Measurements from ENCODE around the gene RPL18.
"Not testable (repeated sequence)": the region's sequence is repeated elsewhere in the genome, so short reads cannot be mapped to it uniquely, and the experiment has no call there.

RPL18 gene

DNA sequence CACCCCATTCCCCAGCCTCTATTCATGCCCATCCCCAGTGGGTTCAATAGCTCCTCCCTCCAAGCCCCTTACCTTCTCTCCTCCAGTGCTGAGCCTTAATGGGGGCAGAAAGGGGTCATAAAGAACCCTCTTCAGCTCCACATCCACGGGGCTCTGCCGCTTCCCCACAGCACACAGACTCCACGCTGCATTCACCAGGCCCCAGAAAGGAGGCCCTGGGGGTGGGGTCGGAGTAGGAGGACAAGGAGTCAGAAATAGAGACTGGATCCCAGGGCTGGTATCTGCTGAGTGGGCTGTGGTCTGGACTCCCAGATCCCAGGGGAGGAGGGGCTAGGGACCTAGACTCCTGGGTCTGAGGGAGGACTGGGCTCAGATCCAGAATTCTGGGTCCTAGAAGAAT, 25.4 kb upstream of the RPL18 start:
- no peak for DNase-seq

DNA sequence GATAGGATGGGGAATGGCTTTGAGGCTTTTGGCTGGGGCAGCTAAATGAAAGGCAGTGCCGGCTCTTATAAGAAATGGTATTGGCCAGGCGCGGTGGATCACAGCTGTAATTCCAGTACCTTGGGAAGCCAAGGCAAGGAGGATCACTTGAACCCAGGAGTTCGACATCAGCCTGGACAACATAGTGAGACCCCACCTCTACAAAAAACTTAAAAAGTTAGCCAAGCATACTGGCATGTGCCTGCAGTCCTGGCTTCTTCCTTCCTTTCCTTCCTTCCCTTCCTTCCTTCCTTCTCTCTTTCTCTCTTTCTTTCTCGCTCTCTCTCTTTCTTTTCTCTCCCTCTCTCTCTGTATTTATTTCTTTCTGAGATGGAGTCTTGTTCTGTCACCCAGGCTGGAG, 23.9 kb upstream of the RPL18 start:
- DNase-seq, result no peak

DNA sequence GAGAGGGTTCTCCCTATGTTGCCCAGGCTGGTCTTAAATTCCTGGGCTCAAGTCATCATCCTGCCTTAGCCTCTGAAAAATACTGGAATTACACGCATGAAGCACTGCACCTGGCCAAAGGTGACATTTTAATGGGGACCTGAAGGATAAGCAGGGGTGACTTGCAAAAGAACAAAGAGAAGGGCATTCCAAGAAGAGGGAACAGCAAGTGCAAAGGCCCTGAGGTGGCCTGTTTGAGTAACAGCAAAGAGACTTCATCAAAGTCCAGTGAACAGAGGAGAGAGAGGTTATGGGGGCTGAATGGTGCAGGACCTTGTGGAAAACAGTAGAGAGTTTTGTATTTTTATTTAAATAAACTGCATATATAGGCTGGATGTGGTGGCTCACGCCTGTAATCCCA, 22.9 kb upstream of the RPL18 start:
- DNase-seq, result no peak

DNA sequence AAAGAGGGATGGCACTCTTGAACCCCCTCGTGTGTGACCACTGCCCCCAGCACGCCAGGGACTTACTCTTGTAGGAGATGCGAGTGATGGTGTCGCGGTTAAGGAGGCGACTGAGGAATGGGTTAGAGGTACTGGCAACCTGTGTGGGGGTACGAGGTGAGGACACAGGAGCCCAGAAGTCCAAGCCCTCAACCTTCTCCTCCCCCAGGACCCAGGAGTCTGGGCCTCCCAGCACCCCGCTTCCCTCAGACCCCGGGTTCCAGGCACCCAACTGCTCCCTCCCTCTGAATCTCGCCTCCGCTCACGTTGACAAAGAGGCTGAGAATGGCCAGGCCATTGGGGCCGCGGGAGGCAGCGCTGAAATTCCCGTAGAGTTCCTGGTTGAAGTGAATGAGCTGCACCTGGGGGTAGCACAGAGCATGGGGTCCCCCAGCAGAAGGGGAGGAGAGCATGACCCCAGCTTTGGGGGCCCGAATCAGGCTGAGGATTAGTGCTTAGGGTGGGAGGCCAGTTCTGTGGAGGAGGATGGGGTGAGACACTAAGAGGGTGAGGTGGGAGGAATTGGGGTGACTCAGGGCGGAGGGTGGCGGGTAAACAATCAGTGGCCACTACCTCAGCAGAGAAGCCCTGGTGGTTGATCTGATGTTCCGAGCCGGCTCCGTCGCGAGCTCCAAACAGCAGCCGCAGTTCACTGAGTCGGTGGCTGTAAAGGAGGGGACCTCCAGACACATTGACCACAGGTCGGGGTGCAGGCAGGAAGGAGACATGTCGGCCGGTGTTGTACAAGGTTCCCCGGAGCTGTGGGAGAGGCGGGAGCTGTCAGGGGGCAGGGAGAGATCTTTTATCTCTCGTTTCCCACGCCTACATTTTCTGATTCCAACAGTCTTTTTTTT, 20.8 kb upstream of the RPL18 start:
- DNase-seq, result peak; percentile 28

DNA sequence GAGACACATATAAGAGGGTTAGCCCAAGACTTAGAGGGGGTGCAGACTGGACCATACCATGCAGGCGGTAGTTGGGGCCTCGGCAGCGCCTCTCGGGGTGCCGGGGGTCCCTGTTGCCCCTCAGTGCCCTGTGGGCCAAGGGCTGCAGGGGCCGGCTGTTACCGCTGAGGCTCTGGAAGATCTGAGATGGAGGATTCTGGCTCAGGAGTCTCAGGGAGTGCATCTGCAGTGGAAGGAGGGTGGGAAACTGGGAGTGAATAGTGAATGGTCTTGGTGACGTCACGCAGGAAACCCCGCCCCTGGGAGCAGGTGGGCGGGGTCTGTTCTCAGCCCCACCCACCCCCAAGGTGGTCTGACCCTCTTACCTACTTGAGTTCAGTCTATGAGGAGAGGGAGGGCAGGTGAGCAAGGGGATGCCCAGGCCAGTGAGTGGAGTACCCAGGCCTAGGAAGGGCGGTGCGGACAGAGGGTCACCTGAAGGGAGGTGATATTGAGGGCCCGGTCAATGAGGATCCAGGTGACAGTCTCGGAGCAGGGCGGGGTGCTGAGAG, 19.9 kb upstream of the RPL18 start:
- no peak for DNase-seq

DNA sequence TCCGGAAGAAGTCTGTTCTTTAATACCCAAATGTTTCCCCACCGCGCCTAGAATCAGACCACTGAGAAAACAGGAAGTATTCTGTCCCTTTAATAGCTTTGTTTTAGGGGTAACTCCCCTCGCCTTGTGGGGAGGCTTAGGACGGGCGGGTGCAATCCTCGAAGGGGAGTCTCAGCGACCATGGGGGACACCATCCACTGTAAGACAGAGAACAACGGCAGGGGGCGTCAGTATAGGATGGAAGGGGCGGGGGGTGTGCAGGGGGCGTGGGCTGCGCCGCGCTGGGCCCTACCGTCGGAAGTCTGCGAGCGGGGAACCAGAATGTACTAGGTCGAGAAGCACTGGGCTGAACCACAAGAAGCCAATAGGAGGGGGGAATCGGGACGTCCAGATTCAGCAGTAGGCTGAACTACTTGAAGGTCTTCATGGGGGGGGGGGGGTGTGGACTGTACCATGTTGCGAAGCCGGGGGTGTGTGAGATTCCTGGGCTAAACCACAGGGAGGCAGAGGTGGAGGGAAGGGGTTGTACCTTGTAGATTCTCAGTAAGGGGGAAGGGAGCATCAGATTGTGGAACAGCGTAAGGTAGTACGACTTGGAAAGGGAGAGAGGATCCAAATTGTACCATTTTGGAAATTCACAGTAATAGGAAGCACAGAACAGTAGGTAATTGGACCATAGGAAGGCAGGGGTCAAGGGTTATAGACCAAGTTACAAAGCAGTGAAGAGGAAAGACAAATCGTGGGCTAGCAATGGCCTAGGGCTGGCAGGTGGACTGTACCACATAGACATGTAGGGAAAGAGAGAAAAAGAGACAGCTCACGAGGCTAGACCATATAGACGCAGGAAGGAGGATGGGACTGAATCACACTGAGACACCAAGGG, 19.2 kb upstream of the RPL18 start:
- peak; percentile 92 for DNase-seq

DNA sequence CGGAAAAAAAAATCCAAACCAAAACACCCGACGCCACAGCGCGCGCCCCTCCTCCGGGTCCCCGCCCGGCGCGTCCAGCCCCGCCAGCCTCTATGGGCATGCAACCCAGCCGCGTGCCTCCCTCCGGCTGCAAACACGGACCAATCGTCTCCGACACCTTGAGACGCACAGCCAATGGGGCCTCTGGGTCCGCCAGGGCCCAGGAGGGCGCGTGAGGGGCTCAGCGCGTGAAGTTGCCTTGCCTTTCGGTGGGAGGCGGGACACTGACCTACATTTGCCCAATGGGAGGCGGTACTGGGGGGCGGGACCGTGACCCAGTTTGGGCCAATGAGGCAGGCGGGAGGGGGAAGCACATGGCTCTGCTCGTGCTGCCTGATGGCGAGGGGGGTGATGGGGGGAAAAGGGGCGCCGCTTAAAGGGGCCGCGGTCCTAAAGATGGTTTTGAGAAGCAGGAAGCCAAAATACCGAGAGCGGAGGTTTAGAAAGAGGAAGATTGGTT, 18.5 kb upstream of the RPL18 start:
- peak; percentile 99 for DNase-seq

DNA sequence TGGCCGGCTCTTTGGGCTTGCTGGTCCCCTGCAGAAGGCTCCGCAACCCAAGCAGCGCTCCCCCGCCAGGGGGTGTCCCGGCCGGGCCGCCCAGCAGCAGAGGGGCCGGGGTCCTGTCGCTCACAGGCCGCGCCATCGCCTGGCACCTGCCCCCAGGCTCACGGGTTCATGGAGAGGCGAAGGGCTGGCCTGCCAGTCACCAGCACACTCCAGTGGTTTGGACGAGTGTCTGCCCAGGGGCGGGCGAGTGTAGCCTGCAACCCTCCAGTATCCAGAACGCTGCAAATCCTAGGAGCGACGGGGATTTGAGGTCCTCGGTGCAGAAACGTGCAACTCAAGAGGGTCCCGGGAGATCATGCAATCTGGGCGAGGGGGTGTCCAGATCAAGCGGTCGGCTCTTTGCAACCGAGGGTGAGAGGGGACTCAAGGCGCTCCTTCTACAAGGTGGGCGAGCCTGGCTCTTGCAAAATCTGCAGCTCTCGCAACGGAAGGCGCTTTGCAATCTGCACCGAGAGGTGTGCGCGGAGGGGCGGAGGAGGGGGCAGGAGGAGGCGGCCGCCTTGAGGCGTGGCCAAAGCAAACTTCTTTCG, 18.0 kb upstream of the RPL18 start, which contains the start of gene DBP:
Gene DBP, minus strand, starts transcription at position 521 of the 590 bp plus-strand sequence. Its CDS starts 385 bp downstream, at position 136.
- DNase-seq, result no peak

DNA sequence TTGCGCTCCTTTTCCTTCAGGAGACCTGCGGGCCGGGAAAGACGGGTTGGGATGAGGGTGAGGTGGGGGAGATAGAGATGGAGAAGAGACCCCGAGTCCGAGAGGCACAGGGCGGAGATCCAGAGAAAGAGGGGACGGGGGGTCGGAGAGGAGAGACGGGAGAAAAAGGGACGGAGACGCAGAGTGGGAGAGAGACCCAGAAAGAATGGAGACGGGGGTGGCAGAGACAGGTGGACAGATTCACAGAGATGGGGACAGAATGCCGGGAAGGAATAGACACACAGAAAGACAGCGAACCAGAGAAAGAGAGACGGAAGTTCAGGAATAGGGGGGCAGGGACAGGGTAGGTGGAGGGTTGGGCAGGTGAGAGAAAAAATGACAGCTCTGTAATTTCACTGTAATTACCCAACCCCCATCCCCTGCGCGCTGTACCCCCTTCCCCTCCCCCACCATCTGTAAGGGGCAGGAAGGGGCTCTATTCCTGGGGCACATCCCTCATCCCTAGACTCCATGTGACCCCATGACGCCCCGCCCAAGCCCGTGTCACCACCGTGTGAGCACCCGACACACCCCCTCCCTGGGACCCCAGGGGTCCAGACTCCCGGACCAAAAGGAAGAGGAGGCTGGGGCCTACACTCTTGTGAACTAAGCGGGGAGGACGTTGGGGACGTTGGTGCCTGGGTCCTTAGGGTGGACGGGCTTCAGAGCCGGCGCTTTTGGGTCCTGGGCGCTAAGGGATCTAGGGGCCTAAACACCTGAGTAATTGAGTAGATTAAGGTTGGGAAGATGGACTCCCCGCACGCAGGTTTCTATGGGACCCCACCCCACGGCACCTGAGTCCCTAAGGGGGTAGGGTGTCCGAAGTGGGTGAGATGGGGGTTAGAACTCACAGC, 17.2 kb upstream of the RPL18 start:
- DNase-seq, result no peak

DNA sequence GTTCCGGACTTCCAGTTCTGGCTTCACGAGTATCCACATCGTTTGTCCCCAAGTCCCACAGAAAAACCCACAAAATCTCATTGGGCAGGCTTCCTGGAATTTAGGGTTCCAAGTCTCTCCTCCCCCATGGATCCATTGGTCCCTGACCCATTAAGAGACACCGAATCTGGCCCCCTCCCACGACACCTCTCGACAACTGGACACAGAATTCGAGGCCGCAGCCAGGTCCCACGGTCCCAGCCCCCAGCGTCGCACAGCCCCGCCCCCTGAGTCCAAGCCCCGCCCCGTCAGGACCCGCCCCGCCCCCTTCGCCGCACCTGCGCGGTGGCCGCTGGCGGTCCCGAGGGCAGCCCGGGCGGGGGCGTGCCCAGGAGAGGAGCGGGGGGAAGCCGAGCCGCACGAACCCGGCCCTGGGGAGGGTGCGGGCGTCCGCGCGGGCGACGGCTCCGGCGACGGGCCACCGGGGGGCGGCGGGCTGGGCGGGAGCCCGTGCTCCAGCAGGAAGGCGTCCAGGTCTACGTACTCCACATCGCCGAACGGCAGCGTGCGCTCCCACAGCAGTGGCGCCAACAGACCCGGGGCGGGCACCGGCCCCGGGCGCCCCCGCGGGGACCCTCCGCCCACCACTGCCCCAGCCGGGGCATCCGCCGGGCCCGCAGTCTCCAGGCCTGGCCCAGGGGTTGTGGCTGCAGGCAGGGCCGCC, 16.4 kb upstream of the RPL18 start:
- peak; percentile 67 for DNase-seq

DNA sequence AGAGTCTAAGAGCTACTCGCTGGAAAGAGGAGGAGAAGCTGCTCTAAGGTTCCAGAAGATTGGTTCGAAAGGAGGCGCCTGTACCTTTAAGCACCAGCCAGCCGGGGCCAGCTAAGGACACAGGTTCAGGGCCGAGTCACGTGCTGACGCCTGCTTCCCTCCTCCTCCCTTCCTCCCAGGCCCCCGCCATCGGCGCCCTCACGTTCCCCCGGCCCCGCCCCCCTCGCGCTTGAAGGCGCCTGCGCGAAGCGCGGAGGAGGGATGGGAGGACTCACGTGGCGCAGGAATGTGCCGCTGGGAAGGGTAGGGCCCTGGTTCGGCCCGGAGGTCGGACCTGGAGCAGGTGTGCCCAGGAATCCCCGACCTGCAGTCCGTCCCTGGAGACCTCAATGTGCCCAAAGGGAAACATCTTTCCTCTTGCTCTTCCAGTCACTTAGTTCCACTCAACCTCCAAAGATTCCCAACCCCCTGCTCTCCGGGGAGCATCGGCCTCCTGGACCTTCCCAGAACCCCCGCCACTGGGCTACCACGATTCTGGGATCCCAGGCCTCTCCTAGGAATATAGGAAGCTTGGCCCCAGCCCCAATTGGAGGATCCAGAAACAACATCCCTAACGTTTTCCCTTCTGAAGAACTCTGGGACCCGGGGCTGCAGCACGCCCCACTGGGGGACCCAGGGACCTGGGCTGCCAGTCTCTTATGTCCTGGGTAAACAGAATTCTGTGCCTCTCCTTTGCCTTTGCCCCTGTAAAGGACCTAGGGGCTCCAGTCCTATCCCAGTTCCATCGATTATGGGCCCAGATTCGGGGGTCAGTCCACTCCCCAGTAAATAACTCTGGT, 15.7 kb upstream of the RPL18 start:
- DNase-seq, result peak; percentile 97

DNA sequence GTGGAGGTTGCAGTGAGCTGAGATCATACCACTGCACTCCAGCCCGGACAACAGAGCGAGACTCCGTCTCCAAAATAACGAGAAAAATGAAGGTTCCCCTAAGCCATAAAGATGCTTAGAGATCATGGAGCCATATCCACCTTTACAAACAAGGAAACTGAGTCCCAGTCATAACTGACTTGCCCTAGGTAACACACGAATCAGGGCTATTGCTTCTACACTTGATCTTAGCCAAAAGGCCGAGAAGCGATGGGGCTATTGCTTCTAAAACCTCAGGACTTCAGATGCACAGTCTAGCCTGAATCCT, 15.0 kb upstream of the RPL18 start:
- DNase-seq, result no peak

DNA sequence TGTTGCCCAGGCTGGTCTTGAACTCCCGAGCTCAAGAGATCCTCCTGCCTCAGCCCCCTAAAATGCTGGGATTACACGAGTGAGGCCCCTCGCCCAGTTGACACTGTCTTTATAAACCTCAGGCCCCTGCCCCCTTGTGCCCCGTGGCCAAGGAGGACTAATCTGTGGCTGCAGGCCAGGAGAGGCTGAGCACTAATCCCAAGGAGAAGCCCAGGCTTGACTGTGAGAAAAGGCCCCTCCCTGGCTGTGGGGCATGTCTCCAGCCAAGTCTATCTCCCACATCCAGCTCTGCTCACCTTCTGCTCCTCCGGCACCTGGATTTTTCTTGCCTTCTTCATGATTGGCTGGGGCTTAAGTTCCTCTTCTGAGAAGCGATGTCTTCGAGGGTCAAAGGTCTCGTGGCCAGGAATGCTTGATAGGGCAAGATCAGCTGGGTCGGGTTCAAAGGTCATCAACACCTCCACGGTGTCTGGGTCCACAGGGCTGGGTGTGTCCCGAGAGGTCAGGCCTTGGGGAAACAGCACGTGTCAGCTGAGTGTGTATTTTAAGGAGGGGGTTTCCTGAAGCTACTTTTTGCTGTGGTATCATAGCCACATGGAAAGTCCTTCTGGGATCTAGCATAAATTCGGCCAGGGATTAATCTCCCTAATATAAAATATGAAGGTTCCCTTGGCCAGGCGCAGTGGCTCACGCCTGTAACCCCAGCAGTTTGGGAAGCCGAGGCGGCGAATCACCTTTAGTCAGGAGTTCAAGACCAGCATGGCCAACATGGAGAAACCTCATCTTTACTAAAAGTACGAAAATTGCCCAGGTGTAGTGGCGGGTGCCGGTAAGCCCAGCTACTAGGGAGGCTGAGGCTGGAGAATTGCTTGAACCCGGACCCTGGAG, 14.4 kb upstream of the RPL18 start:
- DNase-seq, result peak; percentile 40

DNA sequence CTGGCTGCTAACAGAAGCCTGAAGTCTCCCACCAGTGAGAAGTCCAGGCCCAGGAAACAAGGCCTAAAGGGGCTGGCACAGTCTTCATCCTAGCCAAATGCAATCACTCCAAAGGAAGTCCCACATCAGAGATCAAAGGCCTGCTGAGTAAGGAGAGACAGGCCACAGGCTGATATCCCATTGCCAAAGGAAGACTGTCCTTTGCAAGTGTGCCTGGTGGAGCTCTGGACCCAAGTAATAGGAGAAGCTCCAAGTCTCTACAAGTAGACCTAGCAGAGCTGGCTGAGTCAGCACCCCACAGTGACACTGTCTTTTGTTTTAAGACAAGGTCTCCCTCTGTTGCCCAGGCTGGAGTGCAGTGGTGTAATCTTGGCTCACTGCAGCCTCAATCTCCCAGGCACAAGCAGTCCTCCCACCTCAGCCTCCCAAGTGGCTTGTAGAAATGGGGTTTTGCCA, 13.7 kb upstream of the RPL18 start:
- peak; percentile 67 for DNase-seq

DNA sequence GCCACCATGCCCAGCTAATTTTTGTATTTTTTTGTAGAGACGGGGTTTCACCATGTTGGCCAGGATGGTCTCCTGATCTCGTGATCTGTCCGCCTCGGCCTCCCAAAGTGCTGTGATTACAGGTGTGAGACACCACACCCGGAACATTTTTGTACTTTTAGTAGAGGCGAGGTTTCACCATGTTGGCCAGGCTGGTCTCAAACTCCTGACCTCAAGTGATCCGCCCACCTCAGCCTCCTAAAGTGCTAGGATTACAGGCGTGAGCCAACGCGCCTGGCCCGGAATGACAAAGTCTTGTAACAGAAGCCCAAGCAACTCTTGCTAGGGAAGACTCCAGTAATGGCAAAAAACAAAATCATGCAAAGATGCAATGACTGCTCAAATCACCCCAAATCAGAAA, 13.3 kb upstream of the RPL18 start:
- not testable (repeated sequence) for DNase-seq

DNA sequence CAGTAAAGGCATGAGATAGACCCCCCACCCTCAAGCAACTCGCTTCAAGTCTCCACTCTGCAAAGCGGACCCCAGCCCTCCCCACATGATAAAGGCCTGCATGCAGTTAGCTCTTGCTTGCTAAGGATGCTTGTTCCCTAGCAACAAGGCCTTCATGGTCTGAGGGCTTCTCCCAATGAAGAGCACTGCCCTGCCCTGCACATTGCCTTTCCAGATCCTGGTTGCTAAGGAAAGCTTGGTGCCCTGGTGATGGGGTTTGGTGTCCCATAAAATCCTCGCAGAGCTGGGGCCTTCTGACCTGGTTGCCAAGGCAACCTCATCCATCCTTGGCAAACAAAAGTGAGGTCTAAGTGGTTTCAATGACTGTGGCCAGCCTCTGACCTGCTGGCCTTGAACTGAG, 12.2 kb upstream of the RPL18 start:
- no peak for DNase-seq

DNA sequence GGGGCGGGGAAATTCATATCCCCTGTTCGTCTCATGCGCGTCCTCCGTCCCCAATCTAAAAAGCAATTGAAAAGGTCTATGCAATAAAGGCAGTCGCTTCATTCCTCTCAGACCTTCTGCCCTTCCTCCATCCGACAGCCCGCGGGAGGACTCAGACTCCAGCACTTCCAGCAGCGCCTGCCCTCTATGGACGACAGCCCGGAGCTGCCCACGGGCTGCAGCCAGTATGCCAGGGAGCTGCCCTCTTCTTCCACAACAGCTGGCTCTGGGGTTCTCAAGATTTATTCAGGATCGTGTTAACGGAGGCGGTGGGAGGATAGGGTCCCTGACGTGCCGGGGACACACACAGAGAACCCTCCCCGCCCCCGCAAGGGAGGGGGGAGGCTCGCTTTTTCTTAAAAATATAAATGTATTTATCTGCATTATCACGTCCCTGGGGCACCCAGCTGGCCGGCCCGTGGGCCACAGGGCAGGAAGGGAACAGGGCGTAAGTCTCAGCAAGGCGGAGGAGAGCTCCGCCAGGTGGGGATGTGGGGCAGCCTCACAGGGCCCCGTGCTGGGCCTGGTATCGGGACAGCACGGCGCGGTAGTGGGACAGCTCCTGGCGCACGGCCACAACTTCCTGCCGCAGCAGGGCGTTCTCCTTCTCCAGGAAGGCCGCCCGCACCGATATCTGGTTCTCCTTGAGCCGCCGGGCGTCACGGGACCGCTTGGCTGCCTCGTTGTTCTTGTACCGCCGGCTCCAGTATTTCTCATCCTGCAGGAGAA, 11.5 kb upstream of the RPL18 start:
- DNase-seq, result peak; percentile 93

DNA sequence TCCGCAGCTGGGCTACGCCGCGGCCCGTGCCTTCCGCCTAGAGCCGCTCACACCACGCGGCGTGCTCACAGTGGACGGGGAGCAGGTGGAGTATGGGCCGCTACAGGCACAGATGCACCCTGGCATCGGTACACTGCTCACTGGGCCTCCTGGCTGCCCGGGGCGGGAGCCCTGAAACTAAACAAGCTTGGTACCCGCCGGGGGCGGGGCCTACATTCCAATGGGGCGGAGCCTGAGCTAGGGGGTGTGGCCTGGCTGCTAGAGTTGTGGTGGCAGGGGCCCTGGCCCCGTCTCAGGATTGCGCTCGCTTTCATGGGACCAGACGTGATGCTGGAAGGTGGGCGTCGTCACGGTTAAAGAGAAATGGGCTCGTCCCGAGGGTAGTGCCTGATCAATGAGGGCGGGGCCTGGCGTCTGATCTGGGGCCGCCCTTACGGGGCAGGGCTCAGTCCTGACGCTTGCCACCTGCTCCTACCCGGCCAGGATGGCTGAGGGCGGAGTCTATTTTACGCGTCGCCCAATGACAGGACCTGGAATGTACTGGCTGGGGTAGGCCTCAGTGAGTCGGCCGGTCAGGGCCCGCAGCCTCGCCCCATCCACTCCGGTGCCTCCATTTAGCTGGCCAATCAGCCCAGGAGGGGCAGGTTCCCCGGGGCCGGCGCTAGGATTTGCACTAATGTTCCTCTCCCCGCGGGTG, 10.8 kb upstream of the RPL18 start:
- peak; percentile 54 for DNase-seq

Measured in hematopoietic multipotent progenitor cell treated with erythropoietin and hydrocortisone succinate and interleukin-3 and kit ligand, for 8 days (in vitro differentiated cells).